VCaP (cell line): ENCODE data around the gene DLEU7.

Source experiments
- H3K27ac ChIP-seq: fragments of 450-650 bp; 2 replicates; pipeline ENCODE4 v1.5.1; 2017
- TF ChIP-seq, protein P1 (sequence below): fragments of 450-650 bp; conservative IDR thresholded peaks from 2 replicates; pipeline ENCODE4 v1.5.1; 2017; ENCODE audit warnings: mild to moderate bottlenecking, moderate library complexity

The DLEU7 gene

DNA sequence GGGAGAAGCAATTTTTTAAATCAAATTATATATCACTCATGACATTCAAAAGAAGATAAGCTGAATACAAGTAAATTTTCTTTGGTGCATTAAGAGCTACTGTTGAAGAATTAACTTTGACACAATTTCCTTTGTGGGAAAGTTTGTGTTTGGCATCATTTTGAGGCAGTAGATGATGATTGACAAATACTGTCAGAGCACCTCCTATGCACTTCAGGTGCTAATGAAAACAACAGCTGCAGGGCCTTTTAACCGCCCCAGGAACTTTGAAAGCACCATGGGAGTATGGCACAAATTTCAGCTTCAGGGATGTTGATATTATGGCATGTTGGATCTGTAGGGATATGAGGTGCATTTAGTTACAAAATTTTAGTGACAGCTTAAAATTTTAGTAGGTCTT is 21.0 kb upstream of the DLEU7 start:
- no peak overlapping the region for H3K27ac ChIP-seq
- TF ChIP-seq, protein P1, sequence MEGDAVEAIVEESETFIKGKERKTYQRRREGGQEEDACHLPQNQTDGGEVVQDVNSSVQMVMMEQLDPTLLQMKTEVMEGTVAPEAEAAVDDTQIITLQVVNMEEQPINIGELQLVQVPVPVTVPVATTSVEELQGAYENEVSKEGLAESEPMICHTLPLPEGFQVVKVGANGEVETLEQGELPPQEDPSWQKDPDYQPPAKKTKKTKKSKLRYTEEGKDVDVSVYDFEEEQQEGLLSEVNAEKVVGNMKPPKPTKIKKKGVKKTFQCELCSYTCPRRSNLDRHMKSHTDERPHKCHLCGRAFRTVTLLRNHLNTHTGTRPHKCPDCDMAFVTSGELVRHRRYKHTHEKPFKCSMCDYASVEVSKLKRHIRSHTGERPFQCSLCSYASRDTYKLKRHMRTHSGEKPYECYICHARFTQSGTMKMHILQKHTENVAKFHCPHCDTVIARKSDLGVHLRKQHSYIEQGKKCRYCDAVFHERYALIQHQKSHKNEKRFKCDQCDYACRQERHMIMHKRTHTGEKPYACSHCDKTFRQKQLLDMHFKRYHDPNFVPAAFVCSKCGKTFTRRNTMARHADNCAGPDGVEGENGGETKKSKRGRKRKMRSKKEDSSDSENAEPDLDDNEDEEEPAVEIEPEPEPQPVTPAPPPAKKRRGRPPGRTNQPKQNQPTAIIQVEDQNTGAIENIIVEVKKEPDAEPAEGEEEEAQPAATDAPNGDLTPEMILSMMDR, result no peak

DNA sequence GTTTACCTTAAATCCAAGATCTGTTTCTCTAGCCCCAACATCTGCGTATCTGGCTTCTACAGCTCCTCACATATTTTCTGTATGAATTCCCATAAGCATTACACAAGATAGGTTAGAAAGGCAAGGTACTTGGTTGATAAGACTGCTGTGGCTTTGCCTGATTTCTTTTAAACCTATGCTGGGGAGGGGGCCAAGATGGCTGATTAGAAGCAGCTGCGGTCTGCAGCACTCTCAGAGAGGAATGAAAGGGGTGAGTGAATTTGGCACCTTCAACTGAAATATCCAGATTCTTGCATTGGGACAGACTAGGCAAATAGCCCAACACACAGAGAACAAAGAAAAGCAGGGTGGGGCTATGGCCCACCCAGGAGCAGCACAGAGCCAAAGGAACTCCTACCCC is 12.2 kb upstream of the DLEU7 start:
- H3K27ac ChIP-seq, result no peak overlapping the region
- TF ChIP-seq, protein P1, result no peak

DNA sequence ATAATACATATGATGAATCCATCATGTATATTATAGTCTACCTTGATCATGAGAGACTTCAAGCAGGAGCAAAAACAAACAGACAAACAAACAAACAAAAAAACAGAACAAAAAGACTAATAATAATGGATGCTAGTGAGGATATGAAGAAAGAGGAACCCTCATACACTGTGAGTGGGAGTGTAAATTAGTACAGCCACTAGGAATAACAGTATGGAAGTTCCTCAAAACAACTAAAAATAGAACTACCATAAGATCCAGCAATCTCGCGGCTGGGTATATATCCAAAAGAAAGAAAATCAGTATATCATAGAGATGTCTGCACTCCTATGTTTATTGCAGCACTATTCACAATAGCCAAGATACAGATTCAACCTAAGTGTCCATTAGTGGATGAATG is 7.0 kb upstream of the DLEU7 start:
- H3K27ac ChIP-seq, result no peak overlapping the region
- TF ChIP-seq, protein P1, result no peak

DNA sequence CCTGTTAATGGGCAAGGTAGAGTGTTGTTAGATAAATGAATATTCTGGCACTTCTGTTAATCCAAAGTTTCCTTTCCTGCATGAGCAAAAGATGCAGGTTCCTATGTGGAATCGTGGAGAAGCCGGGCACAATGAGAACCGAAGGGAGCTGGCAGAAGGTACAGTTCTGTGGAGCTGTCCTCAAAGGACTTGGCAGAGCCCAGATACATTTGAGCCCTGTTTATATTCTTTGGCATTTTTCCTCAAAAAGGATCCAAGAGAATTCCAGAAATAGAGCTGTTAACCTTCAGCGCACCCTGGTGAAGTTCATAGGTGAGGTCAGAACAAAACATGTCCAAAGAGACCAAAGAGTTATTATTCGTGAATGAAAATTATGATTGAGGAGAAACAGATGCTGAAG is 4.0 kb upstream of the DLEU7 start:
- TF ChIP-seq, protein P1, result no peak
- H3K27ac ChIP-seq, result no peak overlapping the region

DNA sequence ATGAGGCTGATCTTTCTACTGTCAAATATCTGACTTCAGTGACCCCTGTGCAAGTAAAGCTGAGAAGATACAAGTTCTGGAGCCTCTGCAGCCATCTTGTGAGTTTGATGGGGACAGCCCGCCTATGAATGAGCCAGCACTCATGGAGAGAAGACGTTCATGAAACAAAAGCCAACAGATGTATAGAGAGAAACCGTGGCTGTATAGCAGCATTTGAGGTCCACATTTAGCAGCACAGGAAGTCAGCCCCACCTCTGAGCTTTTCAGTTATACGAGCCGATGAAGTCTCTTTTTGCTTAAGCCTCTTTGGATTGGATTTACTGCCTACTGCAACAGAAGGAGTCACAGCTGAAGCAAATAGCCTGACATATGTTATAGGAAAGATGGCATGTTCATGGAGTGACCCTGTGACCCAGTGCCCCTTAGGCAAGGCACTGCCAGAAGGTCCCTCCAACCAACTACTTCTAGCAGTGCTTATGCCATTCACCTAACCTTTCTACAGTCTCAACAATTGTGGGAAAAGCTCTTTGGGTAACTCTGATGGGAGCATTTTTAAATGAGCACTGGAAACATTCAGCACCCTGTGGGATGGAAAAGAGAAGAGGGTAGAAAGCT is 3.5 kb upstream of the DLEU7 start:
- TF ChIP-seq, protein P1, result no peak
- H3K27ac ChIP-seq, result no peak overlapping the region

DNA sequence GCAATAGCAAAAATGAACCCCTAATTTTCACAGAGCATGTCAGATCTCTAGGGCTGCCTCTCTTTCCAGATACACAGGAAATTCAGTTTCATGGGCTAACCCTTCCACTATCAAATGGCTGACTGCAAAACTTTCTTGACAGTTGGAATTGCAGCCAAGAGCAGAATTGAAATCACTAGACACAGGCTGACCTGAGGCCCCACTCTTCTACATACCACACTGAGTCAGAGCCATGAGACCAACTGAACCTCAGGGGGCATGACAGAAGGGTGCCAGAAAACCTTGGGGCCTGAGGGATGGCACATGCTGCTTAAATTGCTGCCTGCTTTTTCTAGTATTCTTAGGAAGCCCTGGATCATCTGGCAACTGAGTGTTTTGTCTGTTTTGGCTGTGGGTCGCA is 1.7 kb upstream of the DLEU7 start:
- H3K27ac ChIP-seq, result no peak overlapping the region
- TF ChIP-seq, protein P1, result no peak

DNA sequence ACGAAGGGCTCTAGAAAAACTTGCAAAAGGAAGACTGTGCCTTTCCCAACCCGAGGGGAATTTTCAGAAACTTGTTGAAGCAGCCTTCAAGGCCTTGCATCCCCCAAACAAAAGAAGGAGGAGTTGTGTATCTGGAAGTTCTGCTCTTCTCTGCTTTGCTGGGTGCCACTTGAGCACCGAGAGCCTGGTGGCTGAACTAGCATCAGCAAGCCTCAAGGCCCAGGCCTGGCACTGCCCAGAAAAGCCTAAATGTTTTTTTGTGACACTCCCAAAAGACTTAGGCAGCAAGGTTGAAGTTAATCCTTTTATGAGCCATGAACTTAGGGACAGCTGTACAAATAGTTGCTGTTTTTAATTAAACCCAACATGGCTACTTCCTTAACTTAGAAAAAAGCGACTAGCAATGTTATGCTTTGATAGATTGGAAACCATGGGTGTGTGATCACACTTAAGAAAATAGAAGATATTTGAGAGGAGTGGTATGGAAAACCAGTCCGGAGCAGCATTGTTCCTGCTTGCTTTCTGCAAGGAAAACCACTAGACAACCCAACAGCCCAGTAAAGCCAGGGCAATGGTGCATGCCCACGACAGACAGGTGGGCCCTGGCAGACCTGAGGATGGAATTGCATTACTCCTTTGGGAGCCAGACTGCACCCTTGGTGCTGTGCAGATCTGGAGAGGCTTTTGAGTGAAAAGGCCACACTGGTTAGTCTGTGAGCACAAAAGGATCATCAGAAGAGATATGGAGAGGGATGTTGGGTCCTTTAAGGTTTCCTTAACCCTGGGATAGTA is 788 bp upstream of the DLEU7 start:
- no peak overlapping the region for H3K27ac ChIP-seq
- TF ChIP-seq, protein P1, result no peak
